ENCODE results near the gene STARD7.
"Not testable (repeated sequence)": the region's sequence is repeated elsewhere in the genome, so short reads cannot be mapped to it uniquely, and the experiment has no call there.

Gene STARD7

DNA sequence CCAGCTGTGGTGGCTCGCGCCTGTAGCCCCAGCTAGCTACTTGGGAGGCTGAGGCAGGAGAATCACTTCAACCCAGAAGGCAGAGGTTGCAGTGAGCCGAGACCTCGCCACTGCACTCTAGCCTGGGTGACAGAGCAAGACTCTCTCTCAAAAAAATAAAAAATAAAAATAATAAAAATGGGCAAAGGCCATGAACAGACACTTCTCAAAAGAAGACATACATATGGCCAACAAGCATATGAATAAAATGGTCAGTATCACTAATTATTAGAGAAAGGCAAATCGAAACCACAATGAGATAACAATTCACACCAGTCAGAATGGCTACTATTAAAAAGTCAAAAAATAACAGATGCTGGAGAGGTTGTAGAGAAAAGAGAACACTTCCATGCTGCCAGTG is 48.3 kb downstream of the STARD7 start:
- not testable (repeated sequence) for DNase-seq

DNA sequence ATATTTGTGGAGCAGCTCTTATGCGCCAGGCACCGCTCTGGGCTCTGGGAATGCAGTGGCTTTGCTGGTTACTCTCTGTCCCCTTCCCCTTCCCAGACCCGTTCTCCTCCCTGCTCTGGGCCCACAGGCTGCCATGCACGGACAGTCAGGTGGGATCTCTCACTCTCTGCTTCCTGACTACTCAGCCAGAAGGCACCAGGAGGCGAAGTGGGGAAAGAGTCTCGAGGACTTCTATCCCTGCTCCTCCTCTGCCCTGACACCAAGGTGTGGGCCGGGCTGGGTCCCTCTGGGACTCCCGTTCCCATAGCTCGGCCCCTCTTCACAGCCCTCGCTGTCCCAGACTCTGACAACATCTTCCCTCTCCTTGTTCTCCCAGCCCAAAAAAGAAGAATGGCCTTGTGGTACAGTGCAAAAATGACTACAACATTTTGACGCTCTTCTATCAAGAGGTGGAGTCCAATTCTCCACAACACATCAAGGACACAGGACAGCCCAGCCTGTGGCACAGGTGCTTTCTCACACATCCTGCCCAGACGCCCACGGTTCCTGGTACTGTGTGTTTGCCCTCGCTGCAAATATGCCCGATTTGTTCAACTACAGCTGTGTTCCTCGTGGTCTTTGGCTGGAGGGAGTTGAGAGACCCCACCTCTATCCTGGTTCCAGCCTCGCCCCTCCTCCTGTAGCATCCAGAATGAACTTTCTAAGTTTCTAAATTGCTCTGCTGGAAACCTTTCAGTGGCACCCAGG is 49.4 kb downstream of the STARD7 start:
- no peak for DNase-seq

DNA sequence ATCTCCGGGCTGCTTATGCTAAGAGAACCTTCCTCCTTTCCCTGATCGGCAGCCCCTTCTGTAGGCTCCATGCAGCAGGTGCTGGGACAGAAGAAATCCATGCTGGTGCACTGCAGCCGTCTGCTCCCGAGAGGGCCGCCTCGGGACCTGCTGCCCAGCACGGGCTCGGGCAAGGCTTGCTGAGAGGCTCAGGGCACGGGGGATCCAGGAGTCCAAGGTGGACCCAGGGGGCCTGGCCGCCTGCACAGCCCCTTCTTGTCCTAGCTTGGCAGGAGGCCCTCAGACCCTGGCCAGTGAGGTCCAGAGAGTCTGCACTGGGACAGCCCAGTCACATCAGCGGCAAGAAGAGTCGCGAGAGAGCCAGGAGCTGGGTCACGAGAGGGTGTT is 50.1 kb downstream of the STARD7 start:
- no peak for DNase-seq

DNA sequence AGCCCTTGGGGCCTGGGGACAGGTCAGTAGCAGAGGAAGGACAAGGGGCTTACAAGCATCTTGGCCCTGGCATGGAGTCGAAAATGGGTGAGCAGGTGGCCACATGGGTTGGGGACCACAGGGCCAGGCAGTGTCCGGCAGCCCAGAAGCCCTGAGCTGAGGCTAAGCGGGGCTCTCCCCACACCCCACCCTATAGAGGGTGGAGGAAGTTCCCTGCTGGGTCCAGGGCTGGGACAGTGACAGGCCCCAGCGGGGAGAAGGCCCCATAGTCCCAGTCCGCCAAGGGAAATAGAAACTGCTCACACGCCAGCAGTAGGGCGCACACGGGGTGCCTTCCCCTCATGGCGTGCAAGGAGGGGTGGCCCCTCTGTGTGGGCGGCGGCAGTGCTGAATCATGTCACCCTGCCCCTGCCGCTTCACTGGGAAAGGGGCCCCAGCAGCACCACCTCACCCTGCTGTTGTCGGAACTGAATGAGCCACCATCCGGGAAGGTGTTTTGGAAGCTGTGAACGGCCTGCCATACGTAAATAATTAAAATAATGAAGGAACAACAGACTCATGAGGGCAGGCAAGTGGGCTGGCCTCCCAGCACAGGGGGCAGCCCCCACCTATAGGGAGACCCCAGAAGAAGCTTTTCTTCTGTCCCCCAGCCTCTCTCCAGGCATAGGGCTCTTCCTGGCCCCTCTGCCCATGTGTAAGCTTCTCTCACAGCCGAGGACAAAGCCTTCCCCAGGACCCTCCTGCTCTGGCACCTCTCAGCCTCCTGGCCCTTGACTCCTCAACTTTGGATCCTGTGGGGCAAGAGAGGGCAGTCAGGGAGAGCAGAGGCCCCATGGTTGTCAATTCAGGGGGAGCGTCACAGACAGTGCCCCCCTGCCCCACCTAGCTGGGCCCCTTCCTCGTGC is 50.7 kb downstream of the STARD7 start:
- DNase-seq = peak; percentile 94

DNA sequence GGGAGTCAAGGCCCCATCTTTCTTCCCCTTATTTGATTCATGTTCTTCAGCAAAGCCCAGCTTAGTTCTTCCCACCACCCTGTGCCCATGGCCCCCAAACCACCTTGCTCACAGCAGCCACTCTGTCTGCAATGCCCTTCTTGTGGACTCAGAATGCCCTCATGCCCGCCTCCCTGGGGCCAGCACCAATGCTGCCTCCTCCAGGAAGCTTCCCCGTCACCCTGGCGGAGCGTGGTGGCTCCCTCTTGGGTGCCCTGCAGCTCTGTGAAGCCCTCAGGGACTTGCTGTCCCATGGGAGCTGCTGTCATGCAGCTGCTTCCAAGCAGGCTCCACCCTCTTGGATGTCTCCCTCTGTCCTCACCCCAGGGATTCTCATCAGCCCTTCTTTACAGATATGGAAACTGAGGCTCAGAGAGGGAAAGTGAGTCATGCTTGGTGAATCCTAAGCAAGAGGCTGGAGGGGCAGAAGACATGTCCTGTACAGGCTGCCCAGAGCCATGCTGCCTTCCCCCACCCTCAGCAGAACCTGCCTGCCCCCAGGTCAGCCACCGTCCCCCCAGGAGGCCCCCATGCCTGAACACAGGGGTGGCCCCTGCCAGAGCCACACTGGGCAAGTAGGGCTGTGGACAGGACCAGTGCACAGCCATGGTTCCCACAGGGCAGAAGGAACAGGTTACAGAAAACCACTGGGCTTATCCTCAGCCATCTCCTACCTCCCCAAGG is 51.5 kb downstream of the STARD7 start:
- DNase-seq = no peak

DNA sequence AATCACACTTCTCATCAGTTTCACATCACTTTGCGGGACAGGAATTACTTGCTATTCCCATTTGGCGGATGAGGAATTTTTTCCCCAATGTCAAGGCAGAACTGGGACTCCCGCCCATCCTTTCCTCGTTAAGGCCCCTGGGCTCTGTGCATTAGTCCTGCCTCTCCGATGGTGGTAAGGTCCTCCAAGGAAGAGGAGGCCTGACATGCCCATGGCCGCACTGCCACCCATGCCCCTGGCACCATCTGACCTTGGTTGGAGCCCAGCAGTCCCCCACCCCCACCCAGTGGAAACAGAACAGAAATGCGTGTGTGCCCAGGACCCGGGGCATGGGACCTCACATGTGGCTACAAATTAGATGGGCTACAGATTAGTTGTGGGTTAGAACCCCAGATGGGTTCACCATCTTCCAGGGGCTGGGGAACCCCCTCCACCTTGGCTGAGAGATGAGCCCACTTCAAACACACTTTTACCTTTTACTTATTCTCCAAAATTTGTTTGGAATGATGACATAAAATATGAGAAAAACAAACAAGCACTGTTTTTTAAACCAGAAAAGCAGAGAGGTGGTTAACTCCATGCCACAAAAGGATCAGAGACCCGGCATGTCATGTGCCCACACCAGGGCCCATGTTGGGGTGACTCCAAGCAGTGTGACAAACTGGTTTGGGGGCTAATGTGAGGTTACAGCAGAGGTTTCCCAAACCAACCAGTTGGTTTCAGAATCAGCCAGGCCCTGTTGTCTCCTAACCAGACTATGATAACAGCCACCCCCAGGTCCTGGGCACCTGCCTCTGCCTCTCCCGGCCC is 52.4 kb downstream of the STARD7 start:
- no peak for DNase-seq

DNA sequence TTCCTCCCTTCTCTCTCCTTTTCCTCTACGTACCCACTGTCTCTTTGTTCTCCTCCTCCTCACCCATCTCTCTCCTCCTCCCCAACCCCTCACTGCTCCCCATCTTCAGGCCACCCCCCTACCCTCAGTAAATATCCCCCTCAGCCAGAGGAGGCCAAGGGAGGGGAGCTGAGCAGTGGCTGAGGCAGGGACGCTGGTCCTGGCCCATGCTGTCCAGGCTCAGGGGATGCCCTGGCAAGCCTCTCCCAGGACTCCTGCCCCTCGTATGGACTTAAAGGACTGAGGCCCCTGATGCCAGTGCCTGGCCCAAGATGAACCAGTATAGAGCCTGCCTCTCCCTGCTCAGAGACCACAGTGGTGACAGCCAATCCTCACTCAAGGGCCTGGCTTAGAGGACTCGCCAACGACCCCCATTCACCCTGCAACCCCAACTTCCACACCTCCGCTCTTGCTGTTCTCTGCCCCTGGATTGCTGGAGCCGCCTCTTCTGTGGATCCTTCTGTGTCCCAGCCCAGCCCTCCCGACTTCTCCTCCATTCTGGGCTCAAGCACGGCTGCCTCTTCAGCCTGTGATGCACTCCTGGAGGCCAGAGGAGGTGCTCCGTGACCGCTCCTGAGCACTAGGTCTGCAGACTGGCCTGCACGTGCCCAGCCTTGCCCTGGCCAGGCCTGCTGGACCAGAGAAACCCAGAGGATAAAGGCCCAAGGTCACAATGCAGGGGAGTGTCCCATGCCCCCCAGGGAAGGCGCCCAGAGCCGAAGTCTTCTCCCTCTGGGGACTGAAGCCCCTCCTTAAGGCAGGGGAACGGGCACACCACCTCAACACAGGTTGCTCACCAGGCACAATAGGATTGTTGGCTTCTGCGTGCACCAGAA is 53.9 kb downstream of the STARD7 start:
- DNase-seq = no peak

DNA sequence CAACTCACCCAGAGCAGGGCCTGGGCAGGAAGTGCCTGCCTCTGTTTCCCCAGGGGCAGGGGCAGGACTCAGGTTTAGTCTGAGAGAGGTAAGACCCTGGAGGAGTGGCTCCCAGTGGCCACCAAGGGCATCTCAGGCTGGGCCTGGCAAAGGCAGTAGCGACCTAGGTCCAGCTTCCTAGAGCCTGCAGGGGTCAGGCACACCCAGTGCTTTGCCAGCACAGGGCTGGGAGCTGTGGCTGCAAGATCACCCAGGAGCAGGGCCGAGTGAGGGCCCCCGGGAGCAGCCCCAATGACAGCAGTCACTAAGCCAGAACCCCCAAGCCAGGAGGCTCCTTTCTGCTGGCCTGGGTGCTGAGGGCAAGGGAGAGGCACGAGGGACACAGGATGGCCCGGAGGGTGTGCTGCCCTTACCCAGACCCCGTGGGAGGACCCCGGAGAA is 54.6 kb downstream of the STARD7 start:
- DNase-seq = no peak

DNA sequence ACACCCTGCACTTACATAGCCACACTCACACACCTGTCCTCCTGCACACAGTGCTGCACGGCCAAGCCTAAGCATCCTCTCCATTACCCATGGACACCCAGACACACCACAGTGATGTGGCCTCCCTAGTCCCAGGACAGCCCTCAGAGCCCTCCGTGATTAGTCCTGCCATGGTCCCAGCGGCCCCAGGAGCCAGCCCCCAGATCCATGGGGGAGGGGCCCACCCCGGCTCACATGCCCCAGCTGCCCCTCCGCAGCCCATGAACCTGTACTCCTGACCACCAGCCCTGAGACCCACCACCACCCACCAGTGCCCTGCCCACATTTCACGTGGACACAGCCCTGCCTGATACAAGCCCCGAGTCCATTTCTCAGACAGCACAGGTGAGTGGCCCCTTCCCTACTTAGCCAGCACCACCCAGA is 55.3 kb downstream of the STARD7 start:
- DNase-seq = no peak

DNA sequence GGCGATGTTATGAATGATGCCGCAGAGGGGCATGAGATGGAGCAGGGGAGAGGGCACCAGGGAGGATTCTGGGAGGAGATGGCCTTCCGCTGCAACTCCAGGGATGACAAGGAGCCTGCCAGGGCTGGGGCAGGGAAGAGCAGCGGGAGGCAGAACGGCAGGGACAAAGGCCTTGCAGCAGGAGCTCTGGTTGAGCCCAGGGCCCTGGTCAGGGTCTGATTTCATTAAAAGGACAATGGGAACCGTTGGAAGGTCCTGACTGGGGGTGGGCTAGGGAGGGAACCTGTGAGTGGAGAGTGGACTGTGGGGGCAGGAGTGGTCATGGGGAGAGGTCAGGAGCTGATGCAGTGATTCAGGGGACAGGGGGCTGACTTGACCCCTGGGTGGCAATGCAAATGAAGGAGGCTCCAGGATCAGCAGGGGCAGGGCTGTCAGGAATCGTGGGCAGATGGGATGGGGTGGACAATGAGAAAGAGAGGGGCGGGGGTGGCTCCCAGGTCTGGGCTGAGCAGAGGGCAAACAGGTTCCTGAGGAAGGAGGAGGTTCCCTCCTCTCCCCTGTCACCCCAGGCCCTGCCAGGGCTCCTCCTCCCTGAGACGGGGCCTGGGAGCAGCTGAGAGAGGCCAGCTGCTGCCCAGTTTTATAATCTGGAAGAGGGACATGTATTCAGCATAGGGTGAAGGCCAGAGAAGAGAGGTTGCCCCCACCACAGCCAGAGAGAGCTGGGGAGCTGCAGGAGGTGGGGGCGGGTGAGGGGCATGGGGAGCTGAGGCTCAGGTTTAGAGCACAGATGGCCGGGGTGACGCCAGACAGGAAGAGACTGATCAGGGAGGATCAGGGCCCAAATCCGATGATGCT is 56.1 kb downstream of the STARD7 start:
- no peak for DNase-seq

DNA sequence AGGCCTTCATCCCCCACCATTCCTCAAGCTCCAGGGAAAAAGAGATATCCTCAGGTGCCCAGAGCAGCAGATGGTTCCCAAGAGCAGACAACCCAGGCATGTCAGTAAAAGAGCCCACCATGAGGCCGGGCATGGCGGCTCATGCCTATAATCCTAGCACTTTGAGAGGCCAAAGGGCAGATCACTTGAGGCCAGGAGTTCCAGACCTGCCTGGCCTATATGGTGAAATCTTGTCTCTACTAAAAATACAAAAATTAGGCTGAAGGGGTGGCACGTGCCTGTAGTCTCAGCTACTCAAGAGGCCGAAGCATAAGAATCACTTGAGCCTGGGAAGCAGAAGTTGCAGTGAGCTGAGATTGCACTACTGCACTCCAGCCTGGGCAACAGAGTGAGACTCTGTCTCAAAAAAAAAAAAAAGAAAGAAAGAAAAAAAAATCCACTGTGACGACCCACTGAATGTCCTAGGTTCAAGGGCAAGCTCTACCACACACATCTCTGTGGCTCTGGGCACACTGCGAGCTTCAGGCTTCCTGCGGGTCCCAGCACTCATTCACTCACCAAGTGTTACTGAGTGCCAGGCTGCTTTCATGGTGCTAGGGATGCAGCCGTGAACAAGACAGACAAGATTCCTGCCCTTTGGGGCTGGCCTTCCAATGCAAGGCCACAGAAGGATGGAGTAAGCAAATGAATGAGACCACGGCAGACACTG is 56.9 kb downstream of the STARD7 start:
- no peak for DNase-seq

DNA sequence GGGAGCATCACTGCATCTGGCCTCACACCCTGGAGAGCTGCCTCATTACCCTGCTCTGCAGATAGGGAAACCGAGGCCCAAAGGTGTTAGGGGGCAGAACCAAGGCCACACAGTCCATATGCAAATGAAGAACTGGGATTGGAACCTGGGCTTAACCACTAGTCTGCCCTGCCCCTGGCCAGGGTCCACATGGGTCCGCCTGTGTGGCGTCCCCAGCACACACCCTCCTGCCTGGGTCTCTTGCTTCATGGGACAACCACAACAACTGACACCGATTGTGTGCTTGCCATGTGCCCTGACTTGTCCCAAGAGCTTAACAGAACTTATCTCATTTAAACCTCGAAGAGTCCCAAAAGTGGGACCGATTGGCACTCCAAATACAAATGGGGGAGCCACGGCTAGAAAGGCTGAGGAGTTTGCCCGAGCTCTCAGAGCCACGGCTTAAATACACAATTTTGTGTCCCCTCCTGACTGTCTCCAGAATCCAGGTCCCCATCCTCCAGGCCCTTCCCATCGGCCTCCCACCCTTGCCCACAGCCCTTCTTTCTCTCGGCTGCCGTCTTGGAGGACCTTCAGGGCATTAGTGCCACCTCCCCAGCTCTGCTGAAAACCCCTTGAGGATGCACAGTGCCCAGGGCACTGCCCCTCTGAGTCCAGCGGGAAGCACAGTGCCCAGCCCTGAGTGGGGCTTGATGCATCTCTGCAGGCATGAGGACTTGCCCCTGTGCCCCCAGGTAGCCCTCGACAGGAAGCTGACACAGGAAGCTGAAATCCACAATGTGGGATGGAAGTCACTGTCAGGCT is 57.6 kb downstream of the STARD7 start:
- DNase-seq = no peak

DNA sequence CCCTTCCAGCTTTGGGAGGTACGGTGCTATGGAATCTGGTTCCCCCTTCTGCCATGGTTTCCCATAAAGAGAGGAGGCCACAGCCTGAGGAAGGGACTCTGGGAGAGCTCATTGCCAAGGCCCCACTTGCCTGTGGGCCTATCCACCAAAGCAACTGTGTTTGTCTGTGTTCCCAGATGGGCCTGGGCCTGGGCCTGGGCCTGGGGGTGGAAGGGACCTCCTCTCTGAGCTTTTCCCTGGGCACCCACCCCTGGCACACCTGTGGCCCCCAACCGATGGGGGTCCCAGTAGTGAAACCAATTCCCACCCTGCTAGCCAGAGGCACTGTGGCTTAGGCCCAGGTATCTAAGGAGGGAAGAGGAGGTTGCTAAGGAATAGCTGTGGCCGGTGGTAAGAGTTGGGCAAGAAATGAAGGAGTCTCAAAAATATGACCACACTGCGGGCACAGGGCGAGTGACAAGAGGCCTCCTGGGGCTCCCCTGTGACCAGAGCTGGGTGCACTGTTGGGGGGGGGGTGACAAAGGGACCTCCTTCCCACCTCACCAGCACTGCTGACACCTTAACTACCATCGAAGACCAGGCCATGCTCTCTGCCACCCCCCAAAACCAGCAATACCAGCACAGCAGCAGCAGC is 58.5 kb downstream of the STARD7 start:
- DNase-seq = no peak

DNA sequence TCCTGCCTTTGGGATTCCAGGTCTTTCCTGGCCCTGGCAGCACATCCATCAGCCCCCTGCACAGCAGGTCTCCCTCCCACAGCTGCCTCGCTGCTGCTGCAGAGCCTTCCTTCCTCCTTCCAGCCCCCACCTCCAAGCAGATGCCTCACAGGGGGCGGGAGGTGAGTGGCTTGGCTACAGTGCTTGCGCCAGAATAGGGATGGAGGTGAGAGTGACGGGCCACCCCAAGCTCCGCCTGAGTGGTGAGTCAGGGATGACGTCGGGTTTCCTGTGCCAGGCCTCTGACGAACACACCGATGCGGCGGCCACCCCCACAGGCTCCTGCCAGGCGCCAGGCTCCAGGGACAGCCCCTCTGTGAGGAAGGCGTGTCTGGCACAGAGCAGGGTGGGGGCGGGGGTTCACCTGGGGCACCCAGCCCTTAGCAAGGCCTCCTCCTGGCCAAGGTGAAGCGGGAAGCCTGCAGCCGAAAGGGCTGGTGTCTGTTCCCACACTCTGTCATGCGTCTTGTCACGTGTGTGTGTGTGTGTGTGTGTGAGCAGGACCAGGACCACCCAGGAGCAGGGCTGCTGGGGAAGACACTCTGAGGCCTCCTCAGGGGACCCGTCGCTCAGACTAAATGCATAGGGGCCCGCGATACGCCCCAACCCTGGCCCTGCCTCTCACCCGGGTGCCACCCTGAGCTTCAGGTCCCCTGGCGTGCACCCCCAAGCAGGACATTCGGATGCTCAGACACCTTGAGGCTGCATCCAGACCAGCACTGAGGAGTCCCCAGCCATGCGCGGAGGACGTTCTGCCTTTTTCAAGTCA is 60.0 kb downstream of the STARD7 start:
- DNase-seq = peak; percentile 93

DNA sequence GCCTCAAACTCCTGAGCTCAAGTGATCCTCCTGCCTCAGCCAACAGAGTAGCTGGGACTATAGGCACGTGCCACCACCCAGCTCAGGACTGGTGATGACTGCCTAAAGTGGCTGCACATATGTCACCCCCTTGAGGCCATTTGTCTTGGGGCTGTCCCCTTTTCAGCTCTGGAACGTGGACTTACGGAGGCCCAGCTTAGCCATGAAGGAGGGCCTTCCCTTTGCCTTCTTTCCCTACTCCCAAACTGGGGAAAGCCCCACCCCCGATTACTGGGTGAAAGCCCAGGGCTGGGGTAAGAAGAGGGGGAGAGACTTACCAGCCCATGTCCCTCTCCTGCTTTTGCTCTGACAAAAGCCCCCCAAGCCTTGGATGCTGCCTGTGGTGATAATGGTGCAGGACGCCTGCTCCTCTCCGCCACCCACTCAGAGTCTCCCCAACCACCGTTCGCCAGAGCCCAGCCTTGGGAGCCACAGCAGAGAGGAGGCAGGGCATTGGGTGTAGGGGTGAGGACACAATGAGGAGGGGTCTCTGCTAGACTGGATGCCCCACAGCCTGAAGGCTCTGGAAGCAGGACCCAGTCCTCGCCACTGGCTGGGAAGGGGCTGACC is 60.9 kb downstream of the STARD7 start:
- peak; percentile 51 for DNase-seq

DNA sequence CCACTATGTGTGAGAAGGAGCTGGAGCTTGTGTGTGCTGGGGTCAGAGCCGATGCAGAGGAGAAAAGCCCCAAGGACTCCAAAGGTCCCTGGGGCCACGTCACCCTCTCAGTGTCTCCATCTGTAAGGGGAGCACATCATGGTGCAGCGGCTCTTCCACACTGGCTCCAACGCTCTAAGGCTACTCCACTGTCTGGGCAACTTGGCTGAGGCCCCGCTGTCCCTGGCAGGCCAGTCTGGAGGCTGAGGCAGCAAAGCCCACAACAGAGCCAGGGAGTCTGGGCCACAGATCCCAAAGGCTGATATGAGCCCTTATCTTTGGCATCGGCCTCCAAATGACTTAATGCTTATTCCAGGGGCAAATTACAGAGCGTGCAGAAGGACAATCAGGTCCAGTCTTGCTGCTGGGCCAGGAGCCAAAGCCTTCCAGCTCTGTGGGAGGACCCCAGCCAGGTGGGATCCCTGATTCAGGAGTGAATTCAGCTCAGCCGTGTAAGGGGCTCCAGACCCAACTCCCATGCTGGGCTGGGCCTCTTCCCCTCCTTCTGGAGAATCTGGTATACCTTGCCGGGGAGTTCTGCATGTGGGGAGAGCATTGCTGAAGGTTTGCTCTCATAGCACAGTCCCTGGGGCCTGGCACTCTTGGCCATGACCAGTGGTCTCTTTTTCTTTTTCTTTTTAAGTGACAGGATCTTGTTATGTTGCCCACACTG is 61.6 kb downstream of the STARD7 start:
- DNase-seq = no peak
